HEK293 (cell line): ENCODE data around the gene SCGB1A1.

ENCODE experiments used
- ATF2 ChIP-seq: fragments of 450-650 bp; formaldehyde crosslinking; IDR thresholded peaks from 2 replicates; pipeline ENCODE4 v1.5.1; 2016; ENCODE audit warnings: missing biosample characterization, missing genetic modification characterization, low read depth
- CTCF ChIP-seq: fragments of 450-650 bp; formaldehyde crosslinking; IDR thresholded peaks from 2 replicates; pipeline ENCODE4 v1.5.1; 2016; ENCODE audit warnings: missing biosample characterization, missing genetic modification characterization
- HOXD13 ChIP-seq: sonication (generic); formaldehyde crosslinking; IDR thresholded peaks from 2 replicates; pipeline ENCODE4 v1.8.0; 2022; ENCODE audit warnings: missing genetic modification reagents, borderline replicate concordance
- KLF16 ChIP-seq: fragments of 450-650 bp; formaldehyde crosslinking; IDR thresholded peaks from 2 replicates; pipeline ENCODE4 v1.5.1; 2017; ENCODE audit warnings: missing biosample characterization, missing genetic modification characterization
- MZF1 ChIP-seq: fragments of 450-650 bp; formaldehyde crosslinking; IDR thresholded peaks from 2 replicates; pipeline ENCODE4 v1.5.1; 2017; ENCODE audit warnings: missing biosample characterization, missing genetic modification characterization, borderline replicate concordance
- PBX3 ChIP-seq: sonication (generic); formaldehyde crosslinking; IDR thresholded peaks from 2 replicates; pipeline ENCODE4 v1.8.1; 2022; ENCODE audit warnings: mild to moderate bottlenecking, moderate library complexity, missing genetic modification reagents
- REST ChIP-seq: fragments of 450-650 bp; formaldehyde crosslinking; IDR thresholded peaks from 2 replicates; pipeline ENCODE4 v1.5.1; 2016; ENCODE audit warnings: missing biosample characterization, missing genetic modification characterization
- ZBTB8A ChIP-seq: fragments of 450-650 bp; formaldehyde crosslinking; IDR thresholded peaks from 2 replicates; pipeline ENCODE4 v1.5.1; 2016; ENCODE audit warnings: missing biosample characterization, missing genetic modification characterization
- ZEB2 ChIP-seq: fragments of 450-650 bp; formaldehyde crosslinking; IDR thresholded peaks from 2 replicates; pipeline ENCODE4 v1.5.1; 2016; ENCODE audit warnings: missing biosample characterization, missing genetic modification characterization
- ZNF501 ChIP-seq: fragments of 450-650 bp; formaldehyde crosslinking; IDR thresholded peaks from 2 replicates; pipeline ENCODE4 v1.5.1; 2016; ENCODE audit warnings: missing biosample characterization, missing genetic modification characterization
- ZNF580 ChIP-seq: fragments of 450-650 bp; formaldehyde crosslinking; IDR thresholded peaks from 2 replicates; pipeline ENCODE4 v1.5.1; 2016; ENCODE audit warnings: missing biosample characterization, missing genetic modification characterization
- ZNF624 ChIP-seq: fragments of 450-650 bp; formaldehyde crosslinking; IDR thresholded peaks from 2 replicates; pipeline ENCODE4 v1.5.1; 2017; ENCODE audit warnings: missing biosample characterization, missing genetic modification characterization
- ZNF639 ChIP-seq: fragments of 450-650 bp; formaldehyde crosslinking; IDR thresholded peaks from 2 replicates; pipeline ENCODE4 v1.5.1; 2016; ENCODE audit warnings: missing biosample characterization, missing genetic modification characterization

GRCh38 chr11:62468577-62468976 lies 49.7 kb downstream of the SCGB1A1 start:
- TF ChIP-seq MZF1 (tag by site-specific recombination) (no peak), CTCF (no peak), ZNF580 (tag by site-specific recombination) (no peak), ZNF639 (tag by site-specific recombination) (no peak), ZNF624 (tag by site-specific recombination) (no peak), ZNF501 (no peak), REST (tag by site-specific recombination) (no peak), ZBTB8A (tag by site-specific recombination) (no peak), PBX3 (CRISPR knock-in tag) (no peak), ZEB2 (tag by site-specific recombination) (no peak), HOXD13 (CRISPR knock-in tag) (no peak), ATF2 (tag by site-specific recombination) (no peak), KLF16 (tag by site-specific recombination) (no peak)
